ENCODE data around the gene MYH11.

GRCh38 chr16:15777533-15778203 is 79.2 kb downstream of the MYH11 start:
- TF ChIP-seq ZNF274 (IDR thresholded peaks at IDR 0.05; ENCODE audit: low read depth, low read length) (no peak), SUZ12 (IDR thresholded peaks at IDR 0.05; ENCODE audit: extremely low read depth, insufficient read depth, insufficient read length) (no peak), YY1 (IDR thresholded peaks at IDR 0.05; ENCODE audit: insufficient read depth, insufficient read length) (no peak)
